Esophagus (tissue), 2 donors: ENCODE results near the gene ENGASE. TPM values are rescaled to one million over a fixed set of nuclear protein-coding genes. Genes with fewer than 3 reads are reported as not detected.

Source experiments
- H3K27ac ChIP-seq, 2 donors: one replicate each; pipeline ENCODE4 v1.5.1; 2013; ENCODE audit warnings: low read depth in 2 of 2, mild to moderate bottlenecking in 2 of 2, inconsistent platforms in 1 of 2, low read length in 1 of 2, moderate library complexity in 1 of 2
- H3K27me3 ChIP-seq, 2 donors: one replicate each; pipeline ENCODE4 v1.6.1; 2013; ENCODE audit warnings: low read length in 2 of 2, control low read depth in 1 of 2, mild to moderate bottlenecking in 1 of 2; ENCODE audit not compliant: insufficient read depth in 2 of 2, control insufficient read depth in 1 of 2
- H3K36me3 ChIP-seq, 2 donors: one replicate each; pipeline ENCODE4 v1.6.1; 2013; ENCODE audit warnings: low read length in 1 of 2; ENCODE audit not compliant: control insufficient read depth in 2 of 2, insufficient read depth in 2 of 2
- H3K4me1 ChIP-seq, 2 donors: one replicate each; pipeline ENCODE4 v1.6.1; 2013; ENCODE audit warnings: low read length in 1 of 2; ENCODE audit not compliant: control insufficient read depth in 2 of 2, insufficient read depth in 2 of 2
- H3K4me3 ChIP-seq, 2 donors: one replicate each; pipeline ENCODE4 v1.5.1; 2013; ENCODE audit warnings: low read length in 2 of 2, mild to moderate bottlenecking in 2 of 2, low read depth in 1 of 2, moderate library complexity in 1 of 2
- H3K9me3 ChIP-seq, 2 donors: one replicate each; pipeline ENCODE4 v1.6.1; 2013; ENCODE audit warnings: mild to moderate bottlenecking in 2 of 2, low read depth in 1 of 2, low read length in 1 of 2, moderate library complexity in 1 of 2; ENCODE audit not compliant: control insufficient read depth in 2 of 2, insufficient read depth in 1 of 2
- WGBS, 2 donors: extraction: QIAGEN DNeasy Blood & Tissue Kit; methylation state at CpG; one replicate each; pipeline ENCODE4 v1.1.7; 2013; 5-methylcytosine and 5-hydroxymethylcytosine counted together
- polyA plus RNA-seq, 2 donors: library from polyadenylated mRNA; stranded (reverse); fragments of 200-250 nt; gene quantifications; one replicate each; pipeline ENCODE4 v1.2.3, GENCODE V29; 2013
- donor health status: healthy with polysubstance abuse.
- donor health status: Bipolar disorder and iron deficiency.

The ENGASE gene
- polyA plus RNA-seq, 2 donors = 10.6 to 31.7 TPM

- WGBS, 2 donors = 87 to 90% methylated on average over 17 to 21 of the region's 21 CpGs
- H3K4me1 ChIP-seq = no peaks in the 10 kb centered on the region
- H3K36me3 ChIP-seq = no peaks in the 10 kb centered on the region
- H3K9me3 ChIP-seq = peaks cover 0 to 3% of the 10 kb centered on the region in 2 donors
- no peak overlapping the region for H3K27ac ChIP-seq
- no peak overlapping the region for H3K4me3 ChIP-seq
- no peaks in the 10 kb centered on the region for H3K27me3 ChIP-seq
These were observed 50.0 kb downstream of the ENGASE start for GRCh38 chr17:79124513-79125209.

GRCh38 chr17:79125503-79125902 is 50.9 kb downstream of the ENGASE start:
- Histone ChIP-seq H3K27ac (no peak overlapping the region), H3K27me3 (no peaks in the 10 kb centered on the region), H3K36me3 (no peaks in the 10 kb centered on the region), H3K4me1 (no peaks in the 10 kb centered on the region), H3K9me3 (peaks cover 0 to 3% of the 10 kb centered on the region in 2 donors), H3K4me3 (no peak overlapping the region)
- 32 to 37% methylated on average over 22 of the region's 22 CpGs for WGBS, 2 donors

DNA sequence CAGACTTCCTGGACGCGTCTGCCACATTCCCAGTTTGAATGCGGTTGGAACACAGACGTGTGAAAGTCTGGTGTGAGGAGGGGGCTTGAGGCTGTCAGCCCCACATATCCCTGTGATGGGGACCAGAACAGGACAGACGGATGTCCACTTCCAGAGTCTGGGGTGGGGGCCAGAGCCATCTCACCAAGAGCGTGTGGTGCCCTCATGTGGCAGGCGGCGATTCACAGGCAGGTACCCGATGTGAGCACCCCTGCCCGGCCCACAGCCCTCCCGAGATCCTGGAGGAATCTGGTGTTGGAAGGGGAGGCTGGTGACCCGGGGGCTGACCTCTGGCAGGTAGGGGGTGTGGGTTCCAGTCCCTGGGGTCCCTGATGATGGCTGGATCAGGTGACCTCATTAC is 51.5 kb downstream of the ENGASE start:
- WGBS, 2 donors = 35 to 43% methylated on average over 12 of the region's 12 CpGs
- Histone ChIP-seq H3K36me3 (no peaks in the 10 kb centered on the region), H3K27me3 (no peaks in the 10 kb centered on the region), H3K9me3 (peaks cover 0 to 3% of the 10 kb centered on the region in 2 donors), H3K4me1 (no peaks in the 10 kb centered on the region), H3K27ac (no peak overlapping the region), H3K4me3 (no peak overlapping the region)

- WGBS, 2 donors = 65% methylated on average over 23 of the region's 23 CpGs
- H3K36me3 ChIP-seq = no peaks in the 10 kb centered on the region
- no peak overlapping the region for H3K4me3 ChIP-seq
- no peak overlapping the region for H3K27ac ChIP-seq
- peaks cover 0 to 3% of the 10 kb centered on the region in 2 donors for H3K9me3 ChIP-seq
- no peaks in the 10 kb centered on the region for H3K27me3 ChIP-seq
- no peaks in the 10 kb centered on the region for H3K4me1 ChIP-seq
These were observed 53.0 kb downstream of the ENGASE start for GRCh38 chr17:79127534-79128135.

DNA sequence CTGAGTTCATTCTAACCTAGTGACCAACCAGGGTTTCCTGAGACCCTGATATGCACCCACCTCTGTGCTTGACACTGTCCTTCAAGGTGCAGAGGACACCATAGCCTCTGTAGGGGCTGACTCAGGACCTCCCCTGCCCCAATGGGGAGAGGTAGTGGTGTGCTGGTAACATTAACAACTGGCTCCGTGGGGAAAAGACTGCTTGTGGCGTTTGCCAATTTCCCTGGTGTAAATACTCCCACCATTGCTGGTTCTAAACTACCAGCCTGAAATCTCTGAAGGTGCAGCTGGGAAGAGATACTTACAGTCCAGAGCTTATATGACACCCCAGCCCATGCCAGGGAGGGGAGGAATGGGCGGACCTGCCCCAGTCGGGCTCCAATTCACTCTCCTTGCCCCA is 54.9 kb downstream of the ENGASE start:
- WGBS, 2 donors = 69 to 85% methylated on average over 4 of the region's 4 CpGs
- no peaks in the 10 kb centered on the region for H3K27me3 ChIP-seq
- H3K9me3 ChIP-seq = no peaks in the 10 kb centered on the region
- H3K36me3 ChIP-seq = no peaks in the 10 kb centered on the region
- no peak overlapping the region for H3K27ac ChIP-seq
- H3K4me3 ChIP-seq = no peak overlapping the region
- H3K4me1 ChIP-seq = no peaks in the 10 kb centered on the region

DNA sequence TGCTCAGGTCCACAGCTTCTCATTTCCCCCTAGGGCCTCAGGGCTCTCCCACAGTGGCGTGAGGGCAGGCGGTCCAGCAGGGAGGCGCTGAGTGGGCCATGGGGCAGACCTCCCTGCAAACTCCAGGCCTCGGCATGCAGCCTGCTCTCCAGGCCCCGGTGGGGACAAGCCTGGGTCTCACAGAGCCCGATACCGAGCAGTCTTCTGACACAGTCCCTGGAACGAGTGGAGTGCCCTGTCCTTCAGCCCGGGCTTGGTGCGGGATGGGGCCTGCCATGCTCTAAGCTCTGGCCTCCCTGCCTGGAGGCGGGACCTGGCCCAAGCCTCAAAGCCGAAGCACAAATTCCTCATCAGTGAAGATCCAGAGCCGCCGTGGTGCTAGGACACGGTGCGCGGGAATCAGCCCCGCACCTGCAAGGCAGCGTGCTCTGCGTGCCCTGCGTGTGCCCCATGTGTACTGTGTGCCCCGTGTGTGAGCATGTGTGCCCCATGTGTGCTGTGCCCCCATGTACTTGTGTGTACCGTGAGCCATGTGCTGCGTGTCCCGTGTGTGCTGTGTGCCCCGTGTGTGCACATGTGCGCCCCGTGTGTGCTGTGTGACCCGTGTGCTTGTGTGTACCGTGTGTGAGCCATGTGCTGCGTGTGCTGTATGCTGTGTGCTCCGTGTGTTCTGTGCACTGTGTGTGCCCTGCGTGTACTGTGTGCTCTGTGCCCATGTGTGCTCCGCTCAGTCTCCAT is 56.1 kb downstream of the ENGASE start:
- Histone ChIP-seq H3K4me1 (no peaks in the 10 kb centered on the region), H3K9me3 (no peaks in the 10 kb centered on the region), H3K27ac (no peak overlapping the region), H3K27me3 (no peaks in the 10 kb centered on the region), H3K36me3 (no peaks in the 10 kb centered on the region), H3K4me3 (no peak overlapping the region)
- 85% methylated on average over 34 of the region's 34 CpGs for WGBS, 2 donors

GRCh38 chr17:79131274-79131635 is 56.6 kb downstream of the ENGASE start:
- Histone ChIP-seq H3K4me1 (no peaks in the 10 kb centered on the region), H3K36me3 (no peaks in the 10 kb centered on the region), H3K4me3 (no peak overlapping the region), H3K27ac (no peak overlapping the region), H3K9me3 (no peaks in the 10 kb centered on the region), H3K27me3 (no peaks in the 10 kb centered on the region)
- 84 to 86% methylated on average over 21 of the region's 21 CpGs for WGBS, 2 donors

- Histone ChIP-seq H3K9me3 (no peaks in the 10 kb centered on the region), H3K27ac (no peak overlapping the region), H3K36me3 (no peaks in the 10 kb centered on the region), H3K4me3 (no peak overlapping the region), H3K27me3 (no peaks in the 10 kb centered on the region), H3K4me1 (no peaks in the 10 kb centered on the region)
- 78 to 79% methylated on average over 8 of the region's 8 CpGs for WGBS, 2 donors
These were observed 57.1 kb downstream of the ENGASE start for GRCh38 chr17:79131701-79132100.

- H3K27ac ChIP-seq = no peak overlapping the region
- H3K4me1 ChIP-seq = no peaks in the 10 kb centered on the region
- no peaks in the 10 kb centered on the region for H3K36me3 ChIP-seq
- WGBS, 2 donors = 65 to 68% methylated on average over 36 of the region's 36 CpGs
- H3K9me3 ChIP-seq = no peaks in the 10 kb centered on the region
- no peak overlapping the region for H3K4me3 ChIP-seq
- H3K27me3 ChIP-seq = no peaks in the 10 kb centered on the region
These were observed 57.8 kb downstream of the ENGASE start for GRCh38 chr17:79132271-79133064.
